Measurements from ENCODE around the gene CYTH4.

CYTH4 gene

DNA sequence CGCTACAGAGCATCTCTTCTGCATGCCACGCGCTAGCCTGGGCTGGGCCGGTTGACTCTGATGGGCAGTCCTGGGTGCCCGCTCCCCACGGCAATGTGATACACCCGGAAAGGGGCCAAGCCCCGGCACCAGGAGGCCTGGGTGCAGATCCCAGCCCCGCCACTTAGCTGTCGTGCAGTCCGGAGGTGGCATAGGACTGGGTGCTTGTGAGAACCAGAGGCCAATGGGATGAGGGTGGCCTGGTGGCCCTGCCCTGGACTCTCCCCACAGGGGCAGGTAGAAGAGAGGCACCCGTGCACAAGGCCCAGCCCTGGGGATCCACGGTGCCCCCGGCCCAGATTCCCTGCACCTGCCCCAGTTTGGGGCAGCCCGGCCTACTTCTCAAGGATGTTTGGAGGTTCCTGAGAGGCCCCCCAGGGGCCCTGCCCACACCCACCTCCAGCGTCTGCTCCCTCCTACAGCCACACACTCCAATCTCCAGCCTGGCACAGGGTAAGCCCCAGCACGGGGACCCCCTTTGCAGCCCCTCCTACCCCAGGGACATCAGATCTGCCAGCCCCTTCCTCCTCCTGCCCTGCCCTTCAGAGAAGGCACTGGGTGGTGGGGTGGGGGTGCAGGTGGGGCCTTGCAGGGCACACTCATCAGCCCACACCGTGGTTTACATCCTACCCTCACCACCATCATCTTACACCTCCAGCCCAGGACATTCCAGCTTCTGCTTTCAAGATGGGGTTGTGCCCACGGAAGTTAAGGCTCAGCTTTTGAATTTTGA is 66.9 kb downstream of the CYTH4 start:
- no peak for DNase-seq (ENCODE audit: low spot score)

DNA sequence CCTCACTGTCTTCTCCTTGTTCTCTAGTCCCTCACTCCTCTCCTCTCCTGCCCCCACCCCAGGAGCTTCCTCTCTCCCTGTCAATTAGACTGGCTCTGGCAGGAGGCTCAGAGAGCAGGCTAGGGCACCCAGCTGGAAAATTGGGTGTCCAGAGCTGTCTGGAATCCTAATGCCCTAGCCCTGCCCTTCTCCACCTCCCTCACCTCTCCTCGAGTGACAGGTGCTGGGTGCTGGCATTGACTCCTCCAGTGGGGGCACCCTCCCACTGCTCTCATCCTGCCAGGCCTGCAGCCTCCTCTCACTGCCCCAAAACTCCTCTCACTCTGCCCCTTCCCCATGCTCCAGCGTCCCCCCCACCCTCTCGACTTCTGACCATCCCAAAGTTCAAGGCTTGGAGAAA is 68.9 kb downstream of the CYTH4 start:
- no peak for DNase-seq (ENCODE audit: low spot score)

DNA sequence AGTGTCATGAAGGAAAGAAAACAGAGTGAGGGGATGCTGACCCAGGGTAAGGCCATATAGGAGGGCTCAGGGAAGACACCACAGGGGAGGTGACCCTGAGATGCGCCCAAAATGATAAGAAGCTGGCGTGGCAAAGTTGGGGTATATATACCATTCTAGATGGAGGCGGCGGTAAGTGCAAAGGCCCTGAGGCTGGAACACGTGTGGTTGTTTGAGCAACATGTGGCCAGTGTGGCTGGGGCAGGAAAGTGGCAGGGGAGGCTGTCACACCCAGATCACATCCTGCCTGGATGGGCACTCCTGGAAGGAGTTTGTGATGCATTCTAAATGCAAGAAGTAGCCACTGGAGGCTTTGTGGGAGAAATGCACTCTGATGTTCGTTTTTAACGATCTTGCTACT is 70.2 kb downstream of the CYTH4 start:
- DNase-seq (ENCODE audit: low spot score): no peak

DNA sequence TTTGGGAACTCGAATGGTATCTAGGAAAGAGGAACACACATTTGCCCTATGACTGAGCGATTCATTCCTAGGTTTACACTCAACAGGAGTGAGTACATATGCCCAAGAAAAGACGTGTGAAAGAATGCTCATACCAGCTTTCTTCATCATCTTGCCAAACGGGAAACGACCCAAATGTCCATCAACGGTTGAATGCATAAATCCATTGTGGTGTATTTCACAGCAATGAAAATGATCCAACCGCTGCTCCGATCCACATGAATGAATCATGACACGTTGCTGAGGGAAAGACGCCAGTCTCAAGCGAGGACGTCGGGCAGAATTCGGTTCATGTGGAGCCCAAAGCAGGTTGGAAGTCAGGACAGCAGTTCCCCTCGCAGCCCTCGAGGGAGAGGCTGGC is 71.5 kb downstream of the CYTH4 start:
- no peak for DNase-seq (ENCODE audit: low spot score)

DNA sequence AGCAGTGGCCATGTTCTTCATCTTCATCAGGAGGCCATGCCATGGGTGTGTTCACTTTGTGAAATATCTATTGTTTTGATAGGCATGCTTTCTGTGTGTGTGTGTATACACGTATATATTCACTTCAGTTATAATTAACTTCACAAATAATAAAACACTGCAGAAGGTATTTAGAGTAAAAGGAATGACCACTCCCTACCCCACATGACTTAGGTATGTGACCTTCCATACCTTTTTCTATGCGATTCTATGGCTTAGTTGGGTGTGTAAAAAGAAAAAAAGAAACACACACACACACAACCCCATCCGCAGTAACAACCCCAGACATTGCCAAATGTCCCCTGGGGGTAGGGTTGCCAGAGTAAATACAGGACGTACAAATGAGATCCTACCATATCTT is 72.0 kb downstream of the CYTH4 start:
- DNase-seq (ENCODE audit: low spot score): no peak

DNA sequence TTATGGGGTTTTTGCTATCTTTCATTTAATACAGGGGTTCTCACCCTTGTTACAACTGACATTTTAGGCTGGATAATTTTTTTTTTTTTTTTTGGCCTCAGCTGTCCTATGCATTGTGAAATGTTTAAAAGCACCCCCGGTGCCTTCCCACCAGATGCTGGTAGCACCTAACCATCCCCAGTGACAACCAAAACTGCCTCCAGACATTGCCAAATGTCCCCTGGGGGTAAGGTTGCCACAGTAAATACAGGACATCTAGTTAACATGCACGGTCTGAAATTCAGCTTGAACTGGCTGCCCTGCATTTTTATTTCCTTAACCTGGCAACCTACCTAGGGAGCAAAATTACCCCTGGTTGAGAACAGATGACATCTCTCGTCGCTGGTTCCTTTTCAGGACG is 72.4 kb downstream of the CYTH4 start:
- DNase-seq (ENCODE audit: low spot score): no peak

DNA sequence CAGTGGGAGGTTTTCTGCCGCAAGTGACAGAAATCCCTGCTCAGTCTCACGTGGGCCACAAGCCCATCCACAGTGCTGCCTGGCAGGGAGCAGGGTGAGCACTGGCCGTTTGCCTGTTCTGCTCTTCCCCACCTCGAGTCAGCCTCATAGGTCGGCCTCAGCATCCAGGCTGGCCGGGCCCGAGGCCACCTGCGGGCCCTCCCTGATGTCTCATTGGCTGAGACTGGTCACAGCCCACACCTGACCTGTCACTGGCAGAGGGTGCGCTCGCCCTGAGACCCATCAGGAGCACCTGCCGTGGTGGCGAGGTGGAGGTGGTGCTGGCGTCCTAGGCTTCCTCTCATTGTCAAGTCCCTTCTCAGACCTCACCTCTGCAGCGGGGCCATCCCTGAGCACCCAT is 72.9 kb downstream of the CYTH4 start:
- no peak for DNase-seq (ENCODE audit: low spot score)

DNA sequence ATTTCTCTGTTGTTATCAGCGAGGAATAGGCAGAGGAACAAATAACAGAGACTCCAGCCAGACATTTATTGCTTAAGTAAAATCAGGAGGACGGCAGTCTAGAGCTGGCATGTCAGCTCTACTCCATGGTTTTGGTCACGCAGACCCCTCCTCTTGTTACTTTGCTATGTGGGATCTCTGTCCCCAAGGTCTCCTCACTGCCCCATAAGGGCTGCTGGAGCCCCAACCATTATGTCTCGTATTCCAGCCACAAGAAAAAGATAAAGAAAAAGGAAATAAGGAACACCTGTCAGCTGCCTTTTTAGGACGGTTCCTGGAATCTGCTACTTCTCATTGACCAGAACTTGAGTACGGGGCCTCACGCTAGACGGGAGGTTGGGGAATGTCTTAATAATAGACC is 74.6 kb downstream of the CYTH4 start:
- no peak for DNase-seq (ENCODE audit: low spot score)

DNA sequence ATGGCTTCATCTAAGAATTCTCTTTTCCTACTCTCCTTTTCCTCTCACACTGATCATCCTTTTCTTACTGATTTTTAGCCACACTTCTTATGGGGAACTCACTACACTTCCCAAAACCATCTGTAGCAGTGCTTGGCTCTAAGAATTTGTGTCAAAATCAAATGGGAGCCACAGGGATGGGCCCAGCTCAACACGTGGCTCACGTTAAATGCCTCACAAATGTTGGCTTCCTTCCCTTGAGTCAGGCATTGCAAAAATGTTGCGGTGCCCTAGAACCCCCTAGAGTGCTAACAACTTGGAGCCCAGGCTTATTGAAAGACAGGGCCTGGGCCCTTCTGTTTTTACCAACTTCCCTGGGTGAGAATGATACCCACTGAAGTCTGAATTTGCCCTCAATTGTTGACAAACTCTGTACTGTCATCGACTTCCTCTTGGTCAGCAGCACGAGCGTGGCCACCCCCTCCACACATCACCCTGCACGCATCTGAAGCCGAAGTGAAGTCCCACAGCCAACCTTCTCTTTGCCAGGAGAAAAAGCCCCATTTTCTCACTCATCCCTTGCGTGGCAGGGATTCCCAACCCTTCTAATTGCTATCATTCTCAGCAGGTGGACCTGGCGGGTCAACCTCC is 75.3 kb downstream of the CYTH4 start:
- DNase-seq (ENCODE audit: low spot score): no peak

DNA sequence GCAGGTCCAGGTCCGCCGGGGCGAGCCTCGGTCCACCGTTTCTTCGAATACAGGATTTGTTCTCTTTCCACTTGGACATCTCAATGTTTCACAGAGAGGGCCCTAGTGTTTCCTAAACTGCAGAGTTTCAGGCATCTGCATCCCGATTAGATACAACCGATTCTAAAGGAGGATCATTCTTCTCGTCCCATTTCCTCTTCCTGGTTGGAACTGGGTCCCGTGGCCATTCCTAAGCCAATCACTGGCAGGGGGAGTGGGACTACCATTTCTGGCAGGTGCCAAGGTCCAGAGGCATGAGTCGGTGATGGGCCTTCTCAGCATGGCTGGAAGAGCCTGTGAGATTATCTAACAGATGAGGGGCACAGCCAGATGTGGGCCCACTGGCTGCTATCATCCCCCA is 76.1 kb downstream of the CYTH4 start:
- no peak for DNase-seq (ENCODE audit: low spot score)

DNA sequence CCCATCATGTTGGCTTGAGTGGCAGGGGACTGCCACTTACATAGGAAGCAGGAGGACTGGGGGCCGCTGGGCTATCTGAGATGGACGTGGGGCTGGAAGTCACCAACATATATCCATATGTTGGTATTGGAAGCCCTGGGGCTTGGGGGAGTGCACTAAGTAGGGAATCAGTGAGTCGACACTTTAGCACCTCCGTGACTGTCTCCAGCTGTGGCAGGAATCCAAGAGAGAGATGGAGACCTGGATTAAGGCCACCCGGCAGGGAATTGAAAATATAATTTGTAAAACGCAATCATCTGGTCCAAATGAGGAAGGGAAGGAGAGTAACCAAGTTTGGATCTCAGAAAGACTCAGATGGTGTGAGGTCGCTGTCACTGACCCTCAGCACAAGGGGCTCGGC is 76.6 kb downstream of the CYTH4 start:
- DNase-seq (ENCODE audit: low spot score): no peak

DNA sequence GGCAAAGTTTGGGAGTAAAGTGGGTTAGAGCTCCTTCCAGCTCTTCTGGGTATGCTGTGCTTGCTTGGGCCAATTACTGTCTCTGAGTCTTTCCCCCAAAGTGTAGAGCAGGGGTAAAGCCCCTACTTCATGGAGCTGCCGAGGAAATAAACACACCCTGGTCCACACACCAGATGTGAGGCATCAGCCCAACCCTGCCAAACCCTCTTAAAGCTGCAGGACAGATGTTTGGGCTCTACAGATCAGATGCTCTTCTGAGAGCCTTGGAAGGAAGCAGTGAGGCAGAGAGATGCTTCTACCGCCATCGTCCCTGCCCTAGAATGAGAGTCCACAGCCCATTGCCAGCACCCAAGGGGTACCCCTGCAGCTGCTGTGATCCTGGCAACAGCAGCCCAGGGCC is 80.3 kb downstream of the CYTH4 start:
- no peak for DNase-seq (ENCODE audit: low spot score)

DNA sequence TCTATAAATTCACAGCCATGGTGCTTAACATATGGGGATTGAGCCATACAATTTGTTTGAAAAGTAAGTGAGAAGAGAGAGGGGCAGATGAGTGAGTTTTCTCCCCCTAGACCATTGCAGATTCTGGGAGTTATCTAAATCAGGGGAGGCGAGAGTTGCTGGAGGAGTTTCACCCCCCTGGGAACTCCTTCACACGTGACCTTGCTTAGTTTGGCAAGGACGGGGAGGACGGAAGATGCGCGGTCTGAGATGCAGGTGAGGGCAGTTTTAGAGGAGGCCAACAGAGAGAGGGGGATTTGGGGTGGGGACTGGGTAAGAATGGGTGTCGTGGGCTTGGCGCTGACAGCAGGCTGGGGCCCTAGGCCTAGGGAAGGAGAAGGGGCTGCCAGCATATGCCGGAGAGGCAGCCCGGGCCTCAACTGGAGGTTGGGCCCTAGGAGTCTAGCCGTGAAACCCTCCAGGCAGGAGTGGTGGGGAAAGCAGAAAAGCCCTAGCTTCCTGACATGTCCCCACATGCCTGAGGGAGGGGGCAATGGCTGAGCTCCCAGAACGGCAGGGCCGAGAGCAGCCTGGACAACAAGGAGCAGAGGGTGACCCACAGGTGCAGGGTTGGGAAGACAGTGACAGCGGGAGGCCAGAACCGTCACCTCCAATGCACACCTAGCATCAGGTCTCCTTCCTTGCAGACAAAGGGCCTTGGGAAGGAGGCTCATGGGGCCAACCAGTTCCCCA is 81.1 kb downstream of the CYTH4 start:
- DNase-seq (ENCODE audit: low spot score): no peak

All from HuH-7 (cell line).